ENCODE measurements around the gene AMHR2.

GRCh38 chr12:53414756-53415417 is 8.8 kb upstream of the AMHR2 start:
- TF ChIP-seq, protein P1, sequence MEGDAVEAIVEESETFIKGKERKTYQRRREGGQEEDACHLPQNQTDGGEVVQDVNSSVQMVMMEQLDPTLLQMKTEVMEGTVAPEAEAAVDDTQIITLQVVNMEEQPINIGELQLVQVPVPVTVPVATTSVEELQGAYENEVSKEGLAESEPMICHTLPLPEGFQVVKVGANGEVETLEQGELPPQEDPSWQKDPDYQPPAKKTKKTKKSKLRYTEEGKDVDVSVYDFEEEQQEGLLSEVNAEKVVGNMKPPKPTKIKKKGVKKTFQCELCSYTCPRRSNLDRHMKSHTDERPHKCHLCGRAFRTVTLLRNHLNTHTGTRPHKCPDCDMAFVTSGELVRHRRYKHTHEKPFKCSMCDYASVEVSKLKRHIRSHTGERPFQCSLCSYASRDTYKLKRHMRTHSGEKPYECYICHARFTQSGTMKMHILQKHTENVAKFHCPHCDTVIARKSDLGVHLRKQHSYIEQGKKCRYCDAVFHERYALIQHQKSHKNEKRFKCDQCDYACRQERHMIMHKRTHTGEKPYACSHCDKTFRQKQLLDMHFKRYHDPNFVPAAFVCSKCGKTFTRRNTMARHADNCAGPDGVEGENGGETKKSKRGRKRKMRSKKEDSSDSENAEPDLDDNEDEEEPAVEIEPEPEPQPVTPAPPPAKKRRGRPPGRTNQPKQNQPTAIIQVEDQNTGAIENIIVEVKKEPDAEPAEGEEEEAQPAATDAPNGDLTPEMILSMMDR (IDR thresholded peaks at IDR 0.05; ENCODE audit: poor library complexity, severe bottlenecking), result no peak
- TF ChIP-seq POLR2AphosphoS5 (IDR thresholded peaks at IDR 0.05) (no peak), RAD21 (conservative IDR thresholded peaks at IDR 0.05) (no peak), EZH2 (IDR thresholded peaks at IDR 0.05; ENCODE audit: borderline replicate concordance, insufficient read depth, low read length, poor library complexity, severe bottlenecking) (no peak)

All from neural cell (in vitro differentiated cells).